ENCODE measurements around the gene LMO2. TPM values are rescaled to one million over a fixed set of nuclear protein-coding genes. Genes with fewer than 3 reads are reported as not detected.
A peak's percentile ranks its signal among the peaks of the same experiment; 100 is the strongest.

Gene LMO2
- total RNA-seq, 3 donors from 2014 or later (not counting 1 experiment from before 2014, with no cell fraction given): 2.8 to 9.6 (median 5.6) TPM

- TF ChIP-seq CTCF (IDR thresholded peaks at IDR 0.05): no peak
- H3K4me3 Mint-ChIP-seq: no peak overlapping the region
- Histone ChIP-seq H3K27ac (ENCODE audit: low read length) (no peak overlapping the region), H3K4me1 (ENCODE audit: control insufficient read depth, insufficient read depth, low read length) (peaks cover 10% of the 10 kb centered on the region), H3K27me3 (ENCODE audit: control insufficient read depth, insufficient read depth, low read length) (peaks cover 20% of the 10 kb centered on the region), H3K4me3 (ENCODE audit: low read length) (no peak overlapping the region), H3K36me3 (ENCODE audit: control insufficient read depth, insufficient read depth, low read length) (no peaks in the 10 kb centered on the region), H3K9me3 (ENCODE audit: control insufficient read depth, insufficient read depth, low read length) (no peaks in the 10 kb centered on the region)
- peaks cover 5 to 6% of the 10 kb centered on the region in 2 donors for H3K4me1 Mint-ChIP-seq
- no peak for DNase-seq
- H3K9me3 Mint-ChIP-seq: no peaks in the 10 kb centered on the region
- no peaks in the 10 kb centered on the region for H3K36me3 Mint-ChIP-seq
- intact Hi-C loops (cut with micrococcal nuclease): no loop called here
- peaks cover 31 to 42% of the 10 kb centered on the region in 2 donors for H3K27me3 Mint-ChIP-seq (ENCODE audit: low read depth in 2 of 2)
- no peak for ATAC-seq
- H3K27ac Mint-ChIP-seq: no peak overlapping the region
- 94% methylated on average over 16 of the region's 16 CpGs for WGBS (ENCODE audit: insufficient coverage)
These were observed 59.2 kb downstream of the LMO2 start for GRCh38 chr11:33832676-33833075.

DNA sequence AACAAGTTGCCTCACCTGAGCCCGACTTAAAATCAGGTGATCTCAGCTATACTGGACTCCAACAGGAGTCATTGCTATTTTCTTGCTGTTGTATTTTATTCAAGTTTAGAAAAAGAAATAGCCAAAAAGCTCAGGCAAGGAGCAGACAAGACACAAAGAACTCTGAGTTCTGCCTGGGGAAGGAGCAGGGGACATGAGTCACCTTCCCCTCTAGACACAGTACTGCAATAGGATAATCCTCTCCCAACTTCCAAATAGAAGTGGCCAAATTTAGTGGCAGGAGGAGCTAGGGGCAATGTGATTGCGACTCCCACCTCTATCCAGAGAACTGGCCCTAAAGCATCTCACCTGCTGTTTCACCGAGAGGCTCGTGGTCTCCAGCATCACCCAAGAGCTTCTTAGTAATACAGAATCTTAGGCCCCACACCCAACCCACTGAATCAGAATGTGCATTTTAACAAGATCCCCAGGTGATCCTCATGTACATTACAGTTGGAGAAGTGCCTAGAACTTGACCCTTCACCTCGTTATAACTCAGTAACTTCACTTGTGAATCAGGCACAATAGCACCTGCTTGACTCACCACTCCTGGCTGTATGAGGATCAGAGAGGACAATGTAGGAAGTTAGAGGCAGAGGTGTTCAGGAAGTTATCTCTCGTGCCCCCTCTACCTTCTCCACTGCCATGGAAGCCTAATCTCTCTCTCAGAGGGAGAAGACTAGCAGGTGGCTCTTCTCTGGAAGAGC, 60.8 kb downstream of the LMO2 start:
- no peaks in the 10 kb centered on the region for H3K36me3 ChIP-seq (ENCODE audit: control insufficient read depth, insufficient read depth, low read length)
- no peak for ATAC-seq
- H3K9me3 ChIP-seq (ENCODE audit: control insufficient read depth, insufficient read depth, low read length): no peaks in the 10 kb centered on the region
- Mint-ChIP-seq H3K9me3 (no peaks in the 10 kb centered on the region), H3K4me1 (peaks cover 5 to 6% of the 10 kb centered on the region in 2 donors), H3K36me3 (no peaks in the 10 kb centered on the region), H3K27ac (no peak overlapping the region), H3K4me3 (no peak overlapping the region), H3K27me3 (ENCODE audit: low read depth in 2 of 2) (peaks cover 33 to 58% of the 10 kb centered on the region in 2 donors)
- H3K4me3 ChIP-seq (ENCODE audit: low read length): no peak overlapping the region
- no peak for TF ChIP-seq CTCF (IDR thresholded peaks at IDR 0.05)
- peaks cover 25% of the 10 kb centered on the region for H3K27me3 ChIP-seq (ENCODE audit: control insufficient read depth, insufficient read depth, low read length)
- peaks cover 10% of the 10 kb centered on the region for H3K4me1 ChIP-seq (ENCODE audit: control insufficient read depth, insufficient read depth, low read length)
- H3K27ac ChIP-seq (ENCODE audit: low read length): no peak overlapping the region
- 76% methylated on average over 5 of the region's 6 CpGs for WGBS (ENCODE audit: insufficient coverage)
- intact Hi-C loops (cut with micrococcal nuclease): no loop called here
- no peak for DNase-seq

GRCh38 chr11:33829430-33830141, 62.3 kb downstream of the LMO2 start:
- Histone ChIP-seq H3K27ac (ENCODE audit: low read length) (no peak overlapping the region), H3K36me3 (ENCODE audit: control insufficient read depth, insufficient read depth, low read length) (no peaks in the 10 kb centered on the region), H3K4me3 (ENCODE audit: low read length) (no peak overlapping the region), H3K9me3 (ENCODE audit: control insufficient read depth, insufficient read depth, low read length) (no peaks in the 10 kb centered on the region), H3K27me3 (ENCODE audit: control insufficient read depth, insufficient read depth, low read length) (peaks cover 25% of the 10 kb centered on the region), H3K4me1 (ENCODE audit: control insufficient read depth, insufficient read depth, low read length) (peaks cover 10% of the 10 kb centered on the region)
- Mint-ChIP-seq H3K27ac (no peak overlapping the region), H3K27me3 (ENCODE audit: low read depth in 2 of 2) (peaks cover 41 to 53% of the 10 kb centered on the region in 2 donors), H3K4me1 (peaks cover 5 to 6% of the 10 kb centered on the region in 2 donors), H3K9me3 (no peaks in the 10 kb centered on the region), H3K4me3 (peak overlapping the region; percentile 77), H3K36me3 (no peaks in the 10 kb centered on the region)
- DNase-seq (peak in 1 of 2 donors; percentile 79), ATAC-seq (peak; percentile 55 to 74 (median 64))
- intact Hi-C loops (cut with micrococcal nuclease): loop anchor here (1.0 to 5.0 kb wide), 2 partner anchors 467 to 662 kb away; no protein-coding TSS in a partner anchor
- 11% methylated on average over 9 of the region's 10 CpGs for WGBS (ENCODE audit: insufficient coverage)
- peak; percentile 40 for TF ChIP-seq CTCF (IDR thresholded peaks at IDR 0.05)

Data from natural killer cell (primary cell).